Activated naive CD8-positive, alpha-beta T cell treated with anti-CD3 and anti-CD28 coated beads, Interleukin-2, amount 10 ng/mL, durations not matched to agents 7 days and 5 days (primary cell): ENCODE data around the gene SLC38A4. TPM values are rescaled to one million over a fixed set of nuclear protein-coding genes. Genes with fewer than 3 reads are reported as not detected.
"Not testable (repeated sequence)": the region's sequence is repeated elsewhere in the genome, so short reads cannot be mapped to it uniquely, and the experiment has no call there.

ENCODE experiments used
- ATAC-seq: fragments of 150-1000 bp; cut with Tn5 transposase; one replicate; pipeline ENCODE4 v1.10.0; 2021; ENCODE audit warnings: low read depth, moderate library complexity
- POLR2A ChIA-PET: fragments of 350-600 bp; sonication (Branson Sonifier 250); formaldehyde crosslinking; loops from one replicate; lab custom pipeline; 2021; ENCODE audit warnings: antibody characterized with exemption; lab: Charles Lee
- DNase-seq: peaks from one replicate; pipeline ENCODE4 v3.0.0; 2021
- H3K27ac Mint-ChIP-seq: one replicate; pipeline ENCODE4 v1.8.0; 2022; ENCODE audit warnings: mild to moderate bottlenecking, mixed read lengths
- H3K27me3 Mint-ChIP-seq: one replicate; pipeline ENCODE4 v1.8.0; 2022; ENCODE audit warnings: mild to moderate bottlenecking, moderate library complexity, mixed read lengths
- H3K36me3 Mint-ChIP-seq: one replicate; pipeline ENCODE4 v1.8.0; 2021; ENCODE audit warnings: mild to moderate bottlenecking, mixed read lengths
- H3K4me1 Mint-ChIP-seq: one replicate; pipeline ENCODE4 v1.8.0; 2021; ENCODE audit warnings: mixed read lengths
- H3K4me3 Mint-ChIP-seq: one replicate; pipeline ENCODE4 v1.8.0; 2022; ENCODE audit warnings: mild to moderate bottlenecking, moderate library complexity, mixed read lengths
- H3K9me3 Mint-ChIP-seq: one replicate; pipeline ENCODE4 v1.8.0; 2021; ENCODE audit warnings: mixed read lengths
- total RNA-seq, 2 experiments: library from RNA; stranded (reverse); gene quantifications; one replicate each; pipeline ENCODE4 v1.2.3, GENCODE V29; 2021

The SLC38A4 gene
- total RNA-seq, 2 experiments from 2014 or later = not detected

GRCh38 chr12:46749322-46749721 is 76.5 kb downstream of the SLC38A4 start:
- no peak for DNase-seq
- no peak overlapping the region for H3K27ac Mint-ChIP-seq
- no peak for ATAC-seq
- H3K27me3 Mint-ChIP-seq = peaks cover 5% of the 10 kb centered on the region
- POLR2A ChIA-PET = no interaction called here
- peaks cover 25% of the 10 kb centered on the region for H3K9me3 Mint-ChIP-seq
- H3K4me3 Mint-ChIP-seq = no peak overlapping the region
- peaks cover 3% of the 10 kb centered on the region for H3K4me1 Mint-ChIP-seq
- no peaks in the 10 kb centered on the region for H3K36me3 Mint-ChIP-seq

GRCh38 chr12:46744283-46744682 is 81.5 kb downstream of the SLC38A4 start:
- Mint-ChIP-seq H3K27me3 (peaks cover 5% of the 10 kb centered on the region), H3K27ac (no peak overlapping the region), H3K4me3 (no peak overlapping the region), H3K36me3 (no peaks in the 10 kb centered on the region), H3K4me1 (no peaks in the 10 kb centered on the region), H3K9me3 (peaks cover 29% of the 10 kb centered on the region)
- DNase-seq = no peak
- POLR2A ChIA-PET = no interaction called here
- ATAC-seq = no peak

GRCh38 chr12:46743456-46743855 is 82.3 kb downstream of the SLC38A4 start:
- DNase-seq = no peak
- POLR2A ChIA-PET = no interaction called here
- Mint-ChIP-seq H3K27me3 (peaks cover 7% of the 10 kb centered on the region), H3K4me1 (no peaks in the 10 kb centered on the region), H3K27ac (no peak overlapping the region), H3K36me3 (no peaks in the 10 kb centered on the region), H3K9me3 (peaks cover 25% of the 10 kb centered on the region), H3K4me3 (no peak overlapping the region)
- ATAC-seq = no peak

- H3K4me1 Mint-ChIP-seq, H3K36me3 Mint-ChIP-seq, POLR2A ChIA-PET, H3K27ac Mint-ChIP-seq, ATAC-seq, DNase-seq, H3K27me3 Mint-ChIP-seq, H3K4me3 Mint-ChIP-seq: not testable (repeated sequence)
- H3K9me3 Mint-ChIP-seq = peaks cover 24% of the 10 kb centered on the region
These were observed 83.5 kb downstream of the SLC38A4 start for GRCh38 chr12:46742271-46742670.

- Mint-ChIP-seq H3K9me3 (peaks cover 2% of the 10 kb centered on the region), H3K4me1 (peaks cover 6% of the 10 kb centered on the region)
These were observed 100.5 kb downstream of the SLC38A4 start for GRCh38 chr12:46725332-46725731.

GRCh38 chr12:46723629-46724419 is 102.0 kb downstream of the SLC38A4 start:
- DNase-seq = no peak
- ATAC-seq = no peak
- POLR2A ChIA-PET = no interaction called here
- Mint-ChIP-seq H3K4me3 (no peak overlapping the region), H3K4me1 (peaks cover 6% of the 10 kb centered on the region), H3K9me3 (peaks cover 5% of the 10 kb centered on the region), H3K27ac (no peak overlapping the region), H3K27me3 (peaks cover 2% of the 10 kb centered on the region), H3K36me3 (peaks cover 2% of the 10 kb centered on the region)

More at GRCh38 chr12:46725332-46725731, 100.5 kb downstream of the SLC38A4 start:
- POLR2A ChIA-PET = no interaction called here
- Mint-ChIP-seq H3K27ac (no peak overlapping the region), H3K4me3 (no peak overlapping the region), H3K27me3 (peaks cover 2% of the 10 kb centered on the region), H3K36me3 (peaks cover under 1% of the 10 kb centered on the region)
- ATAC-seq = no peak
- no peak for DNase-seq

- Mint-ChIP-seq H3K4me1 (peaks cover 6% of the 10 kb centered on the region), H3K27me3 (peaks cover 2% of the 10 kb centered on the region), H3K4me3 (no peak overlapping the region), H3K27ac (no peak overlapping the region), H3K36me3 (peaks cover 2% of the 10 kb centered on the region), H3K9me3 (peaks cover 5% of the 10 kb centered on the region)
- ATAC-seq (no peak), DNase-seq (no peak)
- POLR2A ChIA-PET = no interaction called here
These were observed 103.2 kb downstream of the SLC38A4 start for GRCh38 chr12:46722394-46723185.

- Mint-ChIP-seq H3K9me3 (peaks cover 4% of the 10 kb centered on the region), H3K27me3 (peaks cover 2% of the 10 kb centered on the region), H3K36me3 (peaks cover 6% of the 10 kb centered on the region), H3K4me3 (no peak overlapping the region), H3K4me1 (no peaks in the 10 kb centered on the region), H3K27ac (no peak overlapping the region)
- POLR2A ChIA-PET = no interaction called here
- no peak for DNase-seq
- no peak for ATAC-seq
These were observed 107.3 kb downstream of the SLC38A4 start for GRCh38 chr12:46718495-46718894.

GRCh38 chr12:46717868-46718267 is 107.9 kb downstream of the SLC38A4 start:
- peaks cover 6% of the 10 kb centered on the region for H3K36me3 Mint-ChIP-seq
- POLR2A ChIA-PET = no interaction called here
- ATAC-seq (no peak), DNase-seq (no peak)
- no peak overlapping the region for H3K4me3 Mint-ChIP-seq
- H3K4me1 Mint-ChIP-seq = no peaks in the 10 kb centered on the region
- peaks cover 2% of the 10 kb centered on the region for H3K27me3 Mint-ChIP-seq
- H3K27ac Mint-ChIP-seq = no peak overlapping the region
- peaks cover 10% of the 10 kb centered on the region for H3K9me3 Mint-ChIP-seq

GRCh38 chr12:46717159-46717558 is 108.6 kb downstream of the SLC38A4 start:
- Mint-ChIP-seq H3K27ac (no peak overlapping the region), H3K4me1 (no peaks in the 10 kb centered on the region), H3K4me3 (no peak overlapping the region), H3K27me3 (peaks cover 2% of the 10 kb centered on the region), H3K9me3 (peaks cover 10% of the 10 kb centered on the region), H3K36me3 (peaks cover 6% of the 10 kb centered on the region)
- DNase-seq (no peak), ATAC-seq (no peak)
- POLR2A ChIA-PET = no interaction called here
